ENCODE results near the gene FAM13C.

The FAM13C gene

DNA sequence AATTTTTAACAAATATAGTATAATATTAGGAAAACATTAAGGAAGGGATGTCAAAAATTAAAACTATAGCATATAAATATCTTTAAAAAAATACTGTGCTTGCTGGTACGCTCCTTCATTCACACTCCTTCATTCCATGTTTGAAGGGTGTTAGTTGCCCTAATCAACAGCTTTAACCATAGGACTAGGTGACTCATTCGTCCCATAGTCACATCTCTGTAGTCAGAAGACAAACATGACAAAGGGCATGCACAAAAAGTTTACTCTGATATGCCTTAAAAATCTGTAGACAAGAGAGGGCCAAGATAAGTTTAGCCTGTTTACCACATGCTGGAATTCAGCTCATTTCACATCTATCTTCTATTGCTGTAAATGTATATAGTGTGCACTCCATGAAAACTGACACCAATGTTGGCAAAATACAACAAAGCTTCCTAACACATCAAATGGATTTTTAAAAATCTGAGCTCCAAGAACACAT is 646 bp downstream of the FAM13C start:
- no peak for DNase-seq (ENCODE audit: low read depth in 2 of 2)

DNA sequence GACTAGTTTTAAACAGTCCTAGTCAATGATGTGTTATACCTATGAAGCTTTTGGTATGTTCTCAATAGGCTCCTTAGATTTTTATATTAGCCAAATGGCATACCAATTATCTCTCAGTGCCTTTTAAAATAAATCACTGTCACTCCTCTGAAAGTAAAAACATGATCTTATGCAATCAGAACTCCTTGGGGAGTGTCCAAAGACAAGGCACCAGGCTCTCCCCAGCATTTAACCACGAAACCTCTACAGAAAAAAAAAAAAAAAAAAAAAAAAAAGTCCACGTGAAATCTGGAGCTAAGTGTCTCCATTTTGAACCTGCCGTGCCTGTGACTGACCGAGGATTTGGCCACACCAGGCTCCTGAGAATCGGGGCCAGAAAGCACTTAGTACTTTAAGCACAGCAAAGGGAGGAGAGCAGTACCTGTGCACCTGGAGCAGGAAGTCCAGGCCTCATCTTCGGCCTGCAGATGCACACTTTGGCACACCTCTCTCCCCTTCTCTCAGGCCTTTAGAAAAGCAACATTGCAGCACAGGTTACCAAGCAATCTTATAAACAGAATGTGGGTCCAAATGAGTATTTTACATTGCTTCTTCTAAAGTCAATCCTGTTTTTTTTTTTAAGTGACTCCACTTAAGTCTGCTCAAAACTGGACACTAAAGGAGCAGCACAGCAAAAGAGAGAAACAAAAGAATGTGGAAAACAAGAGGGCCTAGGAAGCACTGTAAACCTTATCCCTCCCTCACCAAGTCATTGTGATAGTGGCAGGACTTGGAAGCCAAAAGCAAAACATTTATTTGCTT is 1.5 kb downstream of the FAM13C start:
- no peak for DNase-seq (ENCODE audit: low read depth in 2 of 2)

DNA sequence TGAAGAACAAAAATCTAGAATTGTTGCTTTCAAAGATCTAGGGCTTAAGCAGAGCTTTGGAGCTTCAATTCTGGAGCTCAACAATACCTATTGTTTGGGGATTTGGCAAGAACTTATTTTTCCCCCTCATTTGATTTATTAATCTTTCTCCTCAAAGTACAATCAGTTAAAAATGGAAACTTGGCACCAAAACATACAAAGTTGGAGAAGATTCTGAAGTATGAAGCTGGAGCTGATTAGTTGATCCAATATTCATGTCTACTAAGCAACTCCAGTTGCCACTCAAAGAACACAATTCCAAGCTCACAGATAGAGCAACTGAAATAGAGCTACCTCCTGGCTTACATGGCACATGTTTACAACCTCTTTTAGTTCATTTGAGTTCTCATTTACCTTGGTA is 3.8 kb downstream of the FAM13C start:
- no peak for DNase-seq (ENCODE audit: low read depth in 2 of 2)

DNA sequence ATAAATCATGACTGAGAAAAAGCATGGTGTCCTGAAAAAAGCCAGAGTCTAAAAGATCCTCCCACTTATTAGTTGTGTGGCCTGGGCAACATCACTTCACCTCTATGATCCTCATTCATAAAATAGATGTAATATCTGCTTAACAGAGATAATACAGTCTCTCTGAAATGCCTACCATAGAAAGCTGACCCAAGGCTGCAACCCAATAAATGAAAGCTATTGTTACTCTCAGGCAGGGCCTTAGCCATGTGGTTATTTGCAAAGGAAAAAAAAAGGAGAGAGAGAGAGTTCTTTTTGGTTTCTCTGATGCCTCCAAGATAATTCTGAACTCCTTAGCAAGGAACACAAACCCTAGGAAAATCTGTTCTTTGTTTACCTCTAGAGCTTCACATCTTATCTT is 7.9 kb downstream of the FAM13C start:
- DNase-seq (ENCODE audit: low read depth in 2 of 2): no peak

DNA sequence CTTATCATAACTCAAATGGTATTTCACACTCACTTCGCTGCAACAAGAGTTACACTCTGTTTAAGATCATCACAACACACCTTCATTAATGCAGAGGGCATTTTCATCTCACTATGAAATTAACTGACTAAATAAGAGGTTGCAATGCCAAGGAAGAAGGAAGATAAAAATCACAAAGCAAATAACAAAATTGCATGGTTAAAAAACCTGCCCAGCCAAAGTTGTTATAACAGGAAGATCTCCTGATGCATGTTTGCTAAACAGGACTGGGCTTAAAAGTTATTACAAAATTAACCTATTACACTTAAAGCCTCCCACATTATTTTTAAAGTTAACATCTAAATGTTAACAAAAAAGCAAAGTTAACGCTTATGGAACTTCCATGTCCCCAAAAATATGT is 11.8 kb downstream of the FAM13C start:
- DNase-seq (ENCODE audit: low read depth in 2 of 2): no peak

DNA sequence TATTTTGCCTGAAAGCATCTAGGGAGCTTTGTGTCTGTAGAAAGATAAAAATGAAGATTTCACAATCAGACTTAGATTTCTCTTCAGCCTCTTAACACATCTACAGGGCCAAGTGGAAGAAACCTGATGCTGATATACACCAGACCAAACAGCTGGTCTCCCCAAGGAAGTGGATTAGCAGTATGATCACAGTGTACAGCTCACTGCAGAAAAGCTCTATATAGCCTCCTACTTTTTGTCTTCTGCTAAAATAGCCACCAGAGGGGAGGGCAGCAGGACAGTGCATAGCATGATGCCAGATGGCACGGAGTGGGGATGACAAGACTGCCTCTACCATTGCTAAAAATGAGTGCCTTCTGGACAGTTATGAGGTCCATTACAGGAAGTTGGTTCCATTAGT is 16.0 kb downstream of the FAM13C start:
- no peak for DNase-seq (ENCODE audit: low read depth in 2 of 2)

DNA sequence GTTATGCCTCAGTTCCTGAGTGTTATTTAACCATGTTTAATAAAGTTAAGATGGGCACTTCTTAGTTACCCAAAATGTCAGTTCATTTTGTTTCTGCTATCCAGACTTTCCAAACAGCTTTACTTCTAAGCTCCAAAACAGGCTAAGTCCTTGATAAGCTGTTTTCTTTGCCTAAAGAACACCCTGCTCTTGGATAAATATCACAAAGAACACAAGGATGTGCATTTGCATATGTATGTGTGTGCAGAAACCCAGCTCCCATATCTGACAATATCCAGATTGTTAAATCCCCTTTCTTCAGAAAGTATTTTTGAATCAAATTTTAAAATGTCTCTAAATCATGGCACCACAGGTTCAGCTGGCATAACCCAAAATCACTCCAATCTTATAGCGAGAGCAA is 19.6 kb downstream of the FAM13C start:
- no peak for DNase-seq (ENCODE audit: low read depth in 2 of 2)

DNA sequence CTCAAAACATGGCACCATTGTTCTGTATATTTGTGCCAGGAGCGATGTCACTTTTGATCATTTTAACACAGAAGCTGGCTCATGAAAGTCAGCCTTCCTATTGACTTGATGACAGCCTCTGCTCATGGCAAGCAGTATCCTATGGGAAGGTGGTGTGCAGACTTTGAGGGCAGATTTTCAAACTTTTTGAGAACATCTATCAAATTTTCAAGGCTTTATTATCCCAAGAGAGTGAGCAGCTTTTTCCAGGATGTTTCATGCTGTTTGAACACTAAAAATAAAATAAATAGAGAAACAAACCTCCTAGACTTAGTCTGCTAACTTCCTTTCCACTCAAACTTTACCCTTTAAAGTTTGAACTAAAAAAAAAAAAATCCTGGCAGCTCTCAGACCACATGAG is 20.3 kb downstream of the FAM13C start:
- no peak for DNase-seq (ENCODE audit: low read depth in 2 of 2)

DNA sequence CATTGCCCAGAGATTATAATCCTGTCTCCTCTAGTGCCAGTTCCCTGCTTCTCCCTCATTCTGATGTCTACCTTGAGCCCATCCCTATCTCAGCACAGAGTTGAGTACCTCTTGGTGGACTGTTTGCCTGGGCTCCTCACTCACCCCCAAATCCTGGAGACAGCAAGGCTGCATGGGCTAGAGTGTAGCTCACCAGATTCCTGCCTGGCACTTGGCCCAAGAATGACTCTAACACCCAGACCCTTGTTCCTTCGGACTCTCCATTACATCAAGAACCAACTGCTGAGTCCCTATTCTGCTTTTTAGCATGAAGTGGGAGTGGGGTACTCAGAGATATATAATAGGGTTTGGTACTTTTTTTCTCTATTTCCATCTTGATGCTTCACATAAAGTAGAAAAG is 22.1 kb downstream of the FAM13C start:
- DNase-seq (ENCODE audit: low read depth in 2 of 2): no peak

DNA sequence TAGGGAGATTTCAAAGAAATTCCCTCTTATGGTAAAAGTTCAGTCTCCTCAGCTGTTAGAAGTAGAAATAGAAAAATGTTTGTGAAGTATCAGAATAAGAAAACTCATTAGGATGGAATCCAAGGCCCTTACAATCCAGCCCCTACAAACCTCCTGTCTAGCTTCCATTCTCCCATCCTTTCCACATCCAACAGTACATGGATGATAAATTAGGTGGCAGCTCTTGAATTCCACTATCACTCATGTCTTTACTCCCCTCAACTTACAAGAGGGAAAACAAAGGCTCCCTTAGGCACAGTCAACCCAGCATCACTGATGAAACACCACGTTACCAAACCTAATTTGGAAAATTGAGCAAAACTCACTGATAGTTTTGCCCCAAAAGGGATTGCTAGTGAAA is 23.0 kb downstream of the FAM13C start:
- DNase-seq (ENCODE audit: low read depth in 2 of 2): no peak

DNA sequence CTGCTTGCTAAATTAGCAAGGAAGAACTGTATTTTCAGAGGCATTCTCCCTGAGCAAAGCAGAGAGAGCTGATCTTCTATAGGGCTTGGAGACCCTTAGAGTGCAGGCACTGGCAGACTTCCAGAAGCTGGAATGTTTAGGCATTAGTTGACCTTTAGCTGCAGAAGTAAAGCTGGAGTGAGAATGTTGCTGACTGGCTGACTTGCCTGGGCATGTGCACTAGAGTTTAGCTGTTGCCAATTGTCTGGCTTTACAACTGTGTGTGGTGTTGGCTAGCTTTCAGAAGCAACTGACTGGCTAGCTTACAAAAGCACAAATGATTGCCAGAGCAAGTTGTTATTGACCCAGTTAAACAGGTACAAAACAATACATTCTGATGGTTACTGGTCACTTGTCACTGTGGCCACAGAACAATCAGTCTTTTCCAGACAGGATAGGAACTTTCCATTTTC is 25.1 kb downstream of the FAM13C start:
- DNase-seq (ENCODE audit: low read depth in 2 of 2): no peak

DNA sequence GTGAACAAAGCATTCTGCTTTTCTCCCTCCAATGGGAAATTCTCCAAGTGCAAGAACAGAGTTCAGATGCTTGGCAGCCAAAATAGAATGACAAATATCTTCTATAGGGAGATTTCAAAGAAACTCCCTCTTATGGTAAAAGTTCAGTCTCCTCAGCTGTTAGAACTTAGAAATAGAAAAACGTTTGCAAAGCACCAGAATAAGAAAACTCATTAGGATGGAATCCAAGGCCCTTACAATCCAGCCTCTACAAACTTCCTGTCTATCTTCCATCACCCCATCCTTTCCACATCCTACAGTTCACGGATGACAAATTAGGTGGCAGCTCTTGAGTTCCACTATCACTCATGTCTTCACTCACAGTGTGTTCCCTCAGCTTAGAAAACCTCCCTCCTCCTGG is 25.7 kb downstream of the FAM13C start:
- DNase-seq (ENCODE audit: low read depth in 2 of 2): no peak

DNA sequence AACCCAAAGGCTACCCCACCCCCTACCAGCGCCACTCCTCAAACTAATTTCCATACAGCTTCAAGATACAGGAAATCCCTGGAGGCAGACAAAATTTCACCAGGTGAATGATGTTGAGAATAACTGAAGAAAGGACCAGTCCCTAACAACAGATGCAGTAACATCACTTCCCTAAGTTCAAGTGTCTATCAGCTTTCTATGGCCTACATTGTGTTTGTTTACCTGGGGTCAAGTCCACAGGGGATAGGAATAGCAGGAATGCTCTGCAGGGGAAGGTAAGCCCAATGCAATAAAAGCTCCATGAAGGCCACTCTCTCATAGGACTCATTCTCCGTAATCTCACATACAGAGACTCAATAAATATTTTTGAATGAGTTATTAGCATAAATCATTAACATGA is 26.9 kb downstream of the FAM13C start:
- no peak for DNase-seq (ENCODE audit: low read depth in 2 of 2)

DNA sequence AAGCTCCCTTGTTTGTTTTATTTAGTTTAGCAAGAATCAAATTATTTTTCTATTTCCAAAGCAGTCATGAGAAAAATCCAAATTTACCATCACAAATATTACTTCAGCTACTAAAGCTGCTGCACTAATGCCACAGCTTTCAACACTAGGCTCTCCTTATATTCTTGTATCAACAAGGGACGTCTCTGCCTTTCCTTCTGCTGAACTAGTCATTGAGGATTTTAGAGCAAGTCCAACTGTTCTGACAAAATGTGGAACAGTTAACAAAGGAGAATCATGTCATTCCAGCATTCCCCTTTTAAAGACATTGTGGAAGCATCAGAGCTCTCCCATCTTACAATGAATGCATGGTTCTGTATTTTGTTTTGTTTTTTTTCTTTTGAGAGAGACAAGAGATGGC is 28.6 kb downstream of the FAM13C start:
- DNase-seq (ENCODE audit: low read depth in 2 of 2): no peak

DNA sequence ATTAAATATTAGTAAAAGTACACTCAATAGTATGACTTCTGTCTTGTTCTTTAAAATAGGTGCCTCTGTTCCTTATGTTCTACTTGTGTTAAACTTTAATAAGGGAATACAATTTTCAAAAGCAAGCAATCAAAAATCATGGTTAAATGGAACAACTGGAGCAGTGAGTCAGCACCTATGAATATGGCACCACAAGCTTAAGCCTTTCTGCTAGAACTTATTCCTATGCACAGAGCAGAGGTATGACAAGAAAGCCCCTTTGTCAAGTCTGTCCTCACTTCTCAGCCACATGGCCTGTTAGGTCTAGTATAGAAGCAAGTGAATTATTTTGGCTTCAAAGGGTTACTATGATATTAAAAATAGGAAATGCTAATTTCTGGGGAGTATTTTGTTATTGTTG is 29.8 kb downstream of the FAM13C start:
- DNase-seq (ENCODE audit: low read depth in 2 of 2): no peak

DNA sequence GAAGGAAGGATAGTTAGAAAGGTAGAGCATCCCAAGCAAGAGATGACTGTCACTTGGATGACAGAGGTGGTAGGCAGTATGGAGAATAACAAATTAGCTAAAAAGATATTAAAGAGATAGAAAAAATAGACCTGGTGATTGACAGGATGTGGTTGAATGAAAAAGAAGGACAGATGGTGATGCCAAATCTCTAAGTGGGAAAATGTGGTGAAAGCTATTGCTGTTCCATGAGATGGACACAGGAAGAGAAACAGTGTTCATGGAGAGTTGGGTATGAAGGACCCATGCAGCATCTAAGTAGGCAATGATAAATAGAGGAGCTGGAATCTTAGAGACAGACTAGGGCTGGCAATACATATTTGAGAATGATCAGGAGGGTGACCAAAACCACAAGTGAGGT is 30.7 kb downstream of the FAM13C start:
- no peak for DNase-seq (ENCODE audit: low read depth in 2 of 2)

DNA sequence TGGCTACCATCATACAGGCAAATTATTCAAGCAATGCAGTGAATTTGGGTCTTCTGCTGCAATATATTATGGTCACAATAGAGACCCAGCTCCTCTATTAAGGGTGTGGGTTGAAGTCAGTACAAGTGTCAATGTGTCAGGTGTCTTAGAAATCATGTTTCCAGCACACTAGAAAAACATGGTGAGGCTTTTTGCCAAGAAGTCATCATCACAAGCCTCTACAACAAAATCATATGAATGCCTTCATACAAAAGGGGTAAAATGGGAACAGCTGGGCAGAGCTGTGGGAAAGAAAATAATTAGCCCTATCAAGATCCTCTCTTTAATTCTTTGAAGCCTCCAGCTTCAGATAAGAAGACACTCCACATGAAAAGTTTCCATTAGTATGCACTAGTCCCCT is 37.2 kb downstream of the FAM13C start:
- no peak for DNase-seq (ENCODE audit: low read depth in 2 of 2)

DNA sequence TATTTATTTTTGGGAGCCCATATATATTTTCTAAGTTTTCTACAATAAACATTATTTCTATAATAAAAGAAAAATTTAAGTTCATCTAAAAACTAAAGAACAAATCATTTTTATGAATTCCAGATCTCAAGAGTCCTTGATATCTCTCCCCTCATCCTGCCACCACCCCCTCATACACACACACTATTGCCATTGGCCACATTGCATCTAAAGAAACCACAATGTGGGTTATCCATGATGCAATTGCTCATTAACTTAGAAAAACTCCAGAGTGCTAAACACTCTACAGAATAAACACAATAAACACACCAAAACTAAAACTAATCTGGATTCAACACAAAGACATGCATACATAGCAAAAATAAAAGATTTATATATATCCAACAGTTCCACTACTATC is 37.8 kb downstream of the FAM13C start:
- DNase-seq (ENCODE audit: low read depth in 2 of 2): no peak

DNA sequence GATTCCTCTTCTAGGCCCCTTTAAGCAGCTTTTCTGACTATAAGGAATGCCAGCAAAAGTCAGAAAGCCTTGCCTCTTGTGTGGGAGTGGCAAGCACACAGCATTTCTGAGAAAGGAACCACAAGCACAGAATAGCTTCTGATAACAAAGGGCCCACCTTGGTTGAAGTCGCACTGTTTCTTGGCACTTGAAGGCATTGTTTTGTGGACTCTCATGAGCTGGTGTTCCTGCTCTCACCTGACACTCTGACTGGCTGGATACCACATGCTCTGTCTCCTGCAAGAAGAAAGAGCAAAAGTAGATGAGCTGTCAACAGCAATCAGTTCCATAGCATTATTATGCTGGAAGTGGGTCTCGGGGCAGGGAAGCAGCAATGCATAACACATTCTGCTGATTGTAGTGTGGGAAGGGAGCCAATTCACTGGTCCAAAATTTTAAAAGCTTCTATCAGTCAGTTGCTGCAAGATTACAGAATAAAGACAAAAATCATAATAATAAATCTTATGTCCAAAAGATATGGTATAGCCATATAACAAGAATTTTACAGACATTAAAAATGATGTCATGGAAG is 38.4 kb downstream of the FAM13C start:
- no peak for DNase-seq (ENCODE audit: low read depth in 2 of 2)

DNA sequence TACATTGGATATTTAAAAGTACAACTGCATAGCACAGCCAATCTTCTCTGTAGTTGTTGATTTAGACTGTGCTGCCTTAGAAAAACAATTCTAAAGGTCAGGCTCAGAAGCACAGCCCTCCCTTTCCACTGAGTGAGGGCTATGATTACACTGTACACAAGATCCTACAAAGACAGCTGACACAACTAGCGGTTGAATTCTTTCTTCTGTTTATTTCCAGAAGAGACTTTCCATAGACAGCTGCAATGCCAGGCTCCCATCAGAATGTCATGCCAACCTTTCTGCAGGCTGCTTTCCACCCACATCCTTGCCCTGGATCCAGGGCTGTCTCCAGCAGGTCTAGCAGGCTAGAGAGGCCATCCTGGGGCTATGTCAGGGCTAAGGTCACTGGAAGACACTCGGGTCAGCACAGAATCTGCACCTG is 39.3 kb downstream of the FAM13C start:
- DNase-seq (ENCODE audit: low read depth in 2 of 2): no peak

DNA sequence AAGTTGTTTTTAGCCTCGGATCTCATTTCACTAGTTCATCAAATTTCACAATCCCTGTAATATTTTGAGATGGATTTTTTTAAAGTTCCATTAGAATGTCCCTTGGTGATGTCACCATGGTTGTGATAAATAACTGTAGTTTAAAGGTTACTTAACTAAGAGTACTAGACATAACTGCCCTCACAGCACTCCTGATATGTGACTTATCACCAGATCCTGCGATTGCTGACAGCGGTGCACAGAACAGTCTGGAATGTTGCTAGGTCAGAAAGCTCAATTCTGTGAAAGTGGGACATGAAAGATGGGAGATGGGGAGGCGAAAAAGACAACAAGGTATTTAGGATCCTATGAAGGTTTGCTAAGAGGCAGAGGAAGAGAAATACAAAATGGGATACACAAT is 40.2 kb downstream of the FAM13C start:
- DNase-seq (ENCODE audit: low read depth in 2 of 2): no peak

DNA sequence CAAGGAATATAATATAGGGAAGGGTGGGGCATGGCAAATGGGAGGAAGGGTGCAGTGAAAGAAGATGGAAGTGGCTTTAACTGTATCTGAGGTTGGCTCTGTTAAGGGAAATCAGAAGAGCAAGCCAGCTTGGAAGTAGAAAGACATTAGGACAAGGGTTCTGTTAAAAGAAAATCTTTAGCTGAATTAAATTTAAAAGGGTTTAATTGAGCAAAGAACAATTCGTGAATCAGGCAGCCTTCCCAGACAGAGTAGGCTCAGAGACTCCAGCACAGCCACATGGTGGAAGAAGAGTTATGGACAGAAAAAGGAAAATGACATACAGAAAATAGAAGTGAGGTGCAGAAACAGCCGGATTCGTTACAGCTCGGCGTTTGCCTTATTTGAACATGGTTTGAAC is 42.0 kb downstream of the FAM13C start:
- no peak for DNase-seq (ENCODE audit: low read depth in 2 of 2)

DNA sequence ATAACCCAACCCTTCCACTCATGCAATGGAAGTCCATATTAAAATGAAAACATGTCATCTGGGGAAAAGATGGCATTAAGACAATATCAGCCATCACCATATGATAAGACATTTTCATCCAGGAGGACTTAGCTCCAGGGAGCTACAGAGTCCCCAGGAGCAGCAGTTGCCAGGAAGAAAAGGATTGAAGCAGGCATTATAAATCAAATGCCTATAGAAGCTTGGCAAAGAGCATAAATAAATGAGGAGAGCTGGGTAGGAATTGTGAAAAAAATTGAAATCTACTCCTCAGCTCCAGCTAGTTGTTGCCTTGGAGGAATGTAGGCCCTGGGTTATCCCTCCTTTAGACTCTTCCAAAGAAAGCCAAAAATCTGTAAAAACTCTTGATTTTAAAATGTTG is 42.5 kb downstream of the FAM13C start:
- DNase-seq (ENCODE audit: low read depth in 2 of 2): no peak

DNA sequence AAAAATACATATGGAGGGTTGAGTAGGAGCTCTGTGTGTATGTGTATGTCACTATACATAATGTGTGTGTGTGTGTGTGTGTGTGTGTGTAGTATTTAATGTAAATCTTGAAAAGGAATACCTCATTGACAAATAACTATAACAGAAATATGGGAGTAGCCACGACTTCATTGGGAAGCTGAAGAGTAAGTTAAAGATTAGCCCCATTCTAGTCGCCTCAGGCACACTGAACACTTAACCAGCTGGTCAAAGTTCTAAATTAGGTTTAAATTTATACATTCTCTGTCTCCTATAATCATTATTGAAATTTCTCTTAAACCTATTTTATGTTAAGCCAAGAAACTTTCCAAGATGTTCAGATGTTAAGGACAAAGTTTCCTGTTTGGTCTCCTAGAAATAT is 45.3 kb downstream of the FAM13C start:
- no peak for DNase-seq (ENCODE audit: low read depth in 2 of 2)

Data from stimulated activated CD8-positive, alpha-beta memory T cell treated with anti-CD3 and anti-CD28 coated beads, Interleukin-15, amount 100 ng/mL, for 48 hours (primary cell).